ENCODE data around the gene NEURL1B.

- no peak for TF ChIP-seq BHLHE40 (IDR thresholded peaks at IDR 0.05; ENCODE audit: borderline replicate concordance)
- TF ChIP-seq HDGF (IDR thresholded peaks at IDR 0.05; ENCODE audit: borderline replicate concordance) = no peak
- no peak for TF ChIP-seq FOXA1 (IDR thresholded peaks at IDR 0.05)
- no peak for TF ChIP-seq L3MBTL2 (conservative IDR thresholded peaks at IDR 0.05)
- TF ChIP-seq FOXK2 (IDR thresholded peaks at IDR 0.05) = no peak
- no peak for TF ChIP-seq SP1 (IDR thresholded peaks at IDR 0.05)
- no peak for TF ChIP-seq FOXM1 (IDR thresholded peaks at IDR 0.05; ENCODE audit: borderline replicate concordance)
- TF ChIP-seq CTBP1 (IDR thresholded peaks at IDR 0.05; ENCODE audit: borderline replicate concordance) = no peak
- no peak for TF ChIP-seq ZNF384 (IDR thresholded peaks at IDR 0.05)
- no peak for TF ChIP-seq SUZ12 (IDR thresholded peaks at IDR 0.05)
- no peak for TF ChIP-seq TARDBP (IDR thresholded peaks at IDR 0.05)
These were observed 7.7 kb downstream of the NEURL1B start for GRCh38 chr5:172648755-172649154.

Measured in HEK293T (cell line).